CD14-positive monocyte (primary cell): ENCODE data around the gene SPNS3. TPM values are rescaled to one million over a fixed set of nuclear protein-coding genes. Genes with fewer than 3 reads are reported as not detected.

Experiments
- DNase-seq, 3 donors: peaks; one replicate each; pipeline ENCODE4 v3.0.0-alpha.2; 2011 to 2022
- H2AFZ ChIP-seq: 2 replicates; pipeline ENCODE4 v1.6.0; 2012; ENCODE audit warnings: mild to moderate bottlenecking, low read depth, low read length, inconsistent platforms; ENCODE audit not compliant: insufficient read depth, poor library complexity, severe bottlenecking
- H3K27ac ChIP-seq, 2 donors: 1 replicate in 1 of 2; 2 replicates in 1 of 2; pipeline ENCODE4 v1.5.1; 2012 to 2013; ENCODE audit warnings: low read length in 2 of 2, control low read depth in 1 of 2, inconsistent platforms in 1 of 2, low read depth in 1 of 2, mild to moderate bottlenecking in 1 of 2
- H3K27me3 ChIP-seq, 2 donors: one replicate each; pipeline versions ENCODE4 v1.6.0 to v1.6.1; 2011 to 2013; ENCODE audit warnings: low read length in 2 of 2; ENCODE audit not compliant: control insufficient read depth in 2 of 2, insufficient read depth in 2 of 2
- H3K36me3 ChIP-seq, 2 donors: replicated peaks in 1 of 2; 1 replicate in 1 of 2; 2 replicates in 1 of 2; pipeline versions ENCODE4 v1.5.1 to v1.6.1; 2012 to 2013; ENCODE audit warnings: low read length in 2 of 2, control low read depth in 1 of 2, inconsistent platforms in 1 of 2, mild to moderate bottlenecking in 1 of 2; ENCODE audit not compliant: insufficient read depth in 2 of 2, control insufficient read depth in 1 of 2
- H3K4me1 ChIP-seq, 2 donors: 1 replicate in 1 of 2; 2 replicates in 1 of 2; pipeline versions ENCODE4 v1.5.1 to v1.6.1; 2012 to 2013; ENCODE audit warnings: low read length in 2 of 2, control low read depth in 1 of 2, inconsistent platforms in 1 of 2, mild to moderate bottlenecking in 1 of 2, moderate library complexity in 1 of 2; ENCODE audit not compliant: insufficient read depth in 2 of 2, control insufficient read depth in 1 of 2
- H3K4me2 ChIP-seq: replicated peaks from 2 replicates; pipeline ENCODE3; 2012; ENCODE audit warnings: low read length, moderate library complexity, mild to moderate bottlenecking; ENCODE audit not compliant: poor library complexity, severe bottlenecking; ENCODE audit errors: extremely low read depth
- H3K4me3 ChIP-seq, 3 experiments: fragments of 200-600 bp in 1 of 3; sonication (generic) in 1 of 3; replicated peaks in 1 of 3; 1 replicate in 2 of 3; 2 replicates in 1 of 3; pipeline ENCODE4 v1.5.1; 2011 to 2013; ENCODE audit warnings: low read length in 3 of 3, mild to moderate bottlenecking in 3 of 3, control low read depth in 2 of 3, low read depth in 2 of 3, inconsistent platforms in 1 of 3, moderate library complexity in 1 of 3
- H3K79me2 ChIP-seq: 2 replicates; pipeline ENCODE4 v1.6.0; 2012; ENCODE audit warnings: mild to moderate bottlenecking, control low read depth, inconsistent platforms, low read length, moderate library complexity; ENCODE audit not compliant: insufficient read depth
- H3K9ac ChIP-seq: 2 replicates; pipeline ENCODE4 v1.6.0; 2017; ENCODE audit warnings: low read length, mild to moderate bottlenecking; ENCODE audit not compliant: insufficient read depth, poor library complexity, severe bottlenecking
- H3K9me3 ChIP-seq, 2 donors: replicated peaks in 1 of 2; 1 replicate in 1 of 2; 2 replicates in 1 of 2; pipeline versions ENCODE4 v1.5.1 to v1.6.1; 2012 to 2013; ENCODE audit warnings: low read length in 2 of 2, control low read depth in 1 of 2; ENCODE audit not compliant: control insufficient read depth in 1 of 2, insufficient read depth in 1 of 2
- H4K20me1 ChIP-seq: 2 replicates; pipeline ENCODE4 v1.6.0; 2012; ENCODE audit warnings: mild to moderate bottlenecking, low read length, control low read depth, moderate library complexity; ENCODE audit not compliant: insufficient read depth
- H3K27ac Mint-ChIP-seq, 7 donors: one replicate each; pipeline ENCODE4 v1.8.0; 2020; ENCODE audit warnings: mild to moderate bottlenecking in 7 of 7, mixed read lengths in 7 of 7, moderate library complexity in 6 of 7, inconsistent platforms in 2 of 7
- H3K27me3 Mint-ChIP-seq, 3 donors: one replicate each; pipeline ENCODE4 v1.8.0; 2021 to 2022; ENCODE audit warnings: low read depth in 3 of 3, mild to moderate bottlenecking in 3 of 3, mixed read lengths in 3 of 3, moderate library complexity in 3 of 3, inconsistent platforms in 1 of 3
- H3K36me3 Mint-ChIP-seq, 2 donors: one replicate each; pipeline ENCODE4 v1.8.0; 2020; ENCODE audit warnings: mixed read lengths in 2 of 2, inconsistent platforms in 1 of 2, mild to moderate bottlenecking in 1 of 2
- H3K4me1 Mint-ChIP-seq: one replicate; pipeline ENCODE4 v1.8.0; 2020; ENCODE audit warnings: mild to moderate bottlenecking, mixed read lengths
- H3K4me3 Mint-ChIP-seq, 2 donors: one replicate each; pipeline ENCODE4 v1.8.0; 2020; ENCODE audit warnings: mild to moderate bottlenecking in 2 of 2, mixed read lengths in 2 of 2, moderate library complexity in 1 of 2
- H3K9me3 Mint-ChIP-seq, 7 donors: one replicate each; pipeline ENCODE4 v1.8.0; 2020 to 2022; ENCODE audit warnings: mixed read lengths in 7 of 7, mild to moderate bottlenecking in 6 of 7, moderate library complexity in 6 of 7, inconsistent platforms in 2 of 7
- WGBS: methylation state at CpG from one replicate; pipeline ENCODE4 v1.1.5; 2013; ENCODE audit warnings: missing lambda C conversion rate; ENCODE audit not compliant: insufficient coverage; 5-methylcytosine and 5-hydroxymethylcytosine counted together
- intact Hi-C, 2 donors: fragments of 100-400 bp; cut with micrococcal nuclease; formaldehyde crosslinking; loops; one replicate each; pipeline versions ENCODE4 v1.15.0 to v1.15.1; 2023
- polyA plus RNA-seq, 3 donors: library from polyadenylated mRNA; depleted of rRNA in 1 of 3; unstranded in 2 of 3; stranded (reverse) in 1 of 3; fragments of 300-500 nt in 2 of 3; fragments of >200 nt in 1 of 3; fragmentation: Illumina TruSeq in 2 of 3; gene quantifications; 1 replicate in 2 of 3; 2 replicates in 1 of 3; pipeline ENCODE4 v1.2.3, GENCODE V29; 2012 to 2021
- TF ChIP-seq, protein P1 (sequence below): fragments of 200-600 bp; IDR thresholded peaks from one replicate; pipeline ENCODE4 v1.8.0; 2022; ENCODE audit warnings: antibody characterized with exemption, mild to moderate bottlenecking

The SPNS3 gene
- polyA plus RNA-seq, 3 donors = 2.3 to 5.7 (median 4.5) TPM

GRCh38 chr17:4476511-4477070 lies 42.9 kb downstream of the SPNS3 start:
- H3K4me1 Mint-ChIP-seq = peaks cover 20% of the 10 kb centered on the region
- no peak overlapping the region for H3K27ac Mint-ChIP-seq
- H3K36me3 ChIP-seq = peaks cover 2 to 14% of the 10 kb centered on the region in 2 donors
- no peak overlapping the region for H3K9ac ChIP-seq
- WGBS = 84% methylated on average over 19 of the region's 19 CpGs
- no peaks in the 10 kb centered on the region for H3K27me3 ChIP-seq
- no peaks in the 10 kb centered on the region for H3K79me2 ChIP-seq
- H3K27me3 Mint-ChIP-seq = peaks cover 1 to 4% (median 2%) of the 10 kb centered on the region in 3 donors
- H3K4me3 ChIP-seq = no peak overlapping the region
- no peaks in the 10 kb centered on the region for H3K9me3 ChIP-seq
- peaks cover 2 to 14% of the 10 kb centered on the region in 2 donors for H3K36me3 Mint-ChIP-seq
- intact Hi-C loops = no loop called here
- no peak overlapping the region for H2AFZ ChIP-seq
- H3K4me2 ChIP-seq = no peak overlapping the region
- no peaks in the 10 kb centered on the region for H4K20me1 ChIP-seq
- no peak overlapping the region for H3K27ac ChIP-seq
- TF ChIP-seq, protein P1, sequence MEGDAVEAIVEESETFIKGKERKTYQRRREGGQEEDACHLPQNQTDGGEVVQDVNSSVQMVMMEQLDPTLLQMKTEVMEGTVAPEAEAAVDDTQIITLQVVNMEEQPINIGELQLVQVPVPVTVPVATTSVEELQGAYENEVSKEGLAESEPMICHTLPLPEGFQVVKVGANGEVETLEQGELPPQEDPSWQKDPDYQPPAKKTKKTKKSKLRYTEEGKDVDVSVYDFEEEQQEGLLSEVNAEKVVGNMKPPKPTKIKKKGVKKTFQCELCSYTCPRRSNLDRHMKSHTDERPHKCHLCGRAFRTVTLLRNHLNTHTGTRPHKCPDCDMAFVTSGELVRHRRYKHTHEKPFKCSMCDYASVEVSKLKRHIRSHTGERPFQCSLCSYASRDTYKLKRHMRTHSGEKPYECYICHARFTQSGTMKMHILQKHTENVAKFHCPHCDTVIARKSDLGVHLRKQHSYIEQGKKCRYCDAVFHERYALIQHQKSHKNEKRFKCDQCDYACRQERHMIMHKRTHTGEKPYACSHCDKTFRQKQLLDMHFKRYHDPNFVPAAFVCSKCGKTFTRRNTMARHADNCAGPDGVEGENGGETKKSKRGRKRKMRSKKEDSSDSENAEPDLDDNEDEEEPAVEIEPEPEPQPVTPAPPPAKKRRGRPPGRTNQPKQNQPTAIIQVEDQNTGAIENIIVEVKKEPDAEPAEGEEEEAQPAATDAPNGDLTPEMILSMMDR = no peak
- no peak overlapping the region for H3K4me3 Mint-ChIP-seq
- peaks cover 15 to 17% of the 10 kb centered on the region in 2 donors for H3K4me1 ChIP-seq
- peaks cover 0 to 1% (median 0%) of the 10 kb centered on the region in 7 donors for H3K9me3 Mint-ChIP-seq
- DNase-seq = no peak

- H3K9ac ChIP-seq = no peak overlapping the region
- H4K20me1 ChIP-seq = no peaks in the 10 kb centered on the region
- intact Hi-C loops = no loop called here
- no peak overlapping the region for H3K4me3 ChIP-seq
- no peak overlapping the region for H3K4me2 ChIP-seq
- 97% methylated on average over 8 of the region's 10 CpGs for whole genome bisulfite sequencing
- H3K27ac ChIP-seq = no peak overlapping the region
- Mint-ChIP-seq H3K9me3 (peaks cover 0 to 1% (median 0%) of the 10 kb centered on the region in 7 donors), H3K27ac (peak overlapping the region in 1 of 7 donors; percentile 51), H3K27me3 (peaks cover 1 to 2% (median 2%) of the 10 kb centered on the region in 3 donors), H3K4me3 (no peak overlapping the region), H3K4me1 (peaks cover 21% of the 10 kb centered on the region), H3K36me3 (peaks cover 2 to 9% of the 10 kb centered on the region in 2 donors)
- no peaks in the 10 kb centered on the region for H3K79me2 ChIP-seq
- H3K4me1 ChIP-seq = peaks cover 16 to 17% of the 10 kb centered on the region in 2 donors
- H3K27me3 ChIP-seq = no peaks in the 10 kb centered on the region
- TF ChIP-seq, protein P1 = no peak
- no peaks in the 10 kb centered on the region for H3K9me3 ChIP-seq
- H2AFZ ChIP-seq = no peak overlapping the region
- DNase-seq = no peak
- H3K36me3 ChIP-seq = peaks cover 0 to 12% of the 10 kb centered on the region in 2 donors
Measured at GRCh38 chr17:4477255-4477791, 43.6 kb downstream of the SPNS3 start.
